ENCODE data around the gene OOSP4A.
"Not testable (repeated sequence)": the region's sequence is repeated elsewhere in the genome, so short reads cannot be mapped to it uniquely, and the experiment has no call there.

OOSP4A gene

GRCh38 chr11:59973097-59973496 is 9.3 kb downstream of the OOSP4A start:
- no peak for DNase-seq (ENCODE audit: low spot score)
- H2BK12ac ChIP-seq (ENCODE audit: low read length): no peak overlapping the region
- H3K79me1 ChIP-seq (ENCODE audit: low read depth, low read length): peaks cover 1% of the 10 kb centered on the region
- no peak overlapping the region for H2BK15ac ChIP-seq (ENCODE audit: low read length)
- no peak overlapping the region for H2AFZ ChIP-seq (ENCODE audit: low read length)
- no peaks in the 10 kb centered on the region for H3K27me3 ChIP-seq (ENCODE audit: control insufficient read depth in 3 of 3, insufficient read depth in 3 of 3, low read depth in 1 of 3, low read length in 3 of 3)
- no peaks in the 10 kb centered on the region for H3K36me3 ChIP-seq (replicated peaks in 1 of 2; ENCODE audit: control insufficient read depth in 2 of 2, insufficient read depth in 2 of 2, low read length in 2 of 2)
- H3K4me3 ChIP-seq (ENCODE audit: low read length in 2 of 2): no peak overlapping the region
- no CpG with 5 or more reads among the region's 5 CpGs for WGBS, 2 donors (ENCODE audit: extremely low coverage in 2 of 2, insufficient read length in 2 of 2, insufficient replicate concordance in 1 of 2)
- no peak overlapping the region for H4K91ac ChIP-seq (ENCODE audit: low read depth, low read length, poor library complexity)
- H3K23ac ChIP-seq (ENCODE audit: low read depth, low read length, poor library complexity): no peak overlapping the region
- H2BK5ac ChIP-seq (ENCODE audit: low read length): no peak overlapping the region
- H3K27ac ChIP-seq (replicated peaks; ENCODE audit: low read length): no peak overlapping the region
- no peaks in the 10 kb centered on the region for H3K4me1 ChIP-seq (ENCODE audit: control insufficient read depth in 2 of 2, insufficient read depth in 1 of 2, low read depth in 1 of 2, low read length in 2 of 2)
- no peak overlapping the region for H2BK120ac ChIP-seq (ENCODE audit: low read depth, low read length)
- H3K4me2 ChIP-seq (ENCODE audit: insufficient read depth, low read length, poor library complexity, severe bottlenecking): no peak overlapping the region
- no peak overlapping the region for H4K8ac ChIP-seq (ENCODE audit: low read depth, low read length)
- no peak overlapping the region for H3K18ac ChIP-seq (ENCODE audit: low read length)
- no peak overlapping the region for H2AK5ac ChIP-seq (ENCODE audit: low read depth, low read length)
- no peak overlapping the region for H3K14ac ChIP-seq (ENCODE audit: low read length)
- no peak overlapping the region for H3K9ac ChIP-seq (ENCODE audit: low read depth, low read length, poor library complexity)
- H3K9me3 ChIP-seq (replicated peaks in 1 of 2; ENCODE audit: control insufficient read depth in 2 of 2, insufficient read depth in 1 of 2, low read depth in 1 of 2, low read length in 2 of 2): peaks cover 0 to 2% of the 10 kb centered on the region in 2 donors
- H3K4ac ChIP-seq (ENCODE audit: low read length): no peak overlapping the region

GRCh38 chr11:59981106-59981770 is 17.4 kb downstream of the OOSP4A start:
- no CpG with 5 or more reads among the region's 4 CpGs for WGBS, 2 donors (ENCODE audit: extremely low coverage in 2 of 2, insufficient read length in 2 of 2, insufficient replicate concordance in 1 of 2)
- no peak overlapping the region for H2AK5ac ChIP-seq (ENCODE audit: low read depth, low read length)

GRCh38 chr11:59982037-59982436 is 18.2 kb downstream of the OOSP4A start:
- not testable (repeated sequence) for H4K8ac ChIP-seq (ENCODE audit: low read depth, low read length); H4K91ac ChIP-seq (ENCODE audit: low read depth, low read length, poor library complexity); H3K79me1 ChIP-seq (ENCODE audit: low read depth, low read length); H3K9ac ChIP-seq (ENCODE audit: low read depth, low read length, poor library complexity); H3K4ac ChIP-seq (ENCODE audit: low read length); H2BK12ac ChIP-seq (ENCODE audit: low read length); H3K4me3 ChIP-seq (ENCODE audit: low read length in 2 of 2); H3K4me1 ChIP-seq (ENCODE audit: control insufficient read depth in 2 of 2, insufficient read depth in 1 of 2, low read depth in 1 of 2, low read length in 2 of 2); H3K36me3 ChIP-seq (replicated peaks in 1 of 2; ENCODE audit: control insufficient read depth in 2 of 2, insufficient read depth in 2 of 2, low read length in 2 of 2); H3K27me3 ChIP-seq (ENCODE audit: control insufficient read depth in 3 of 3, insufficient read depth in 3 of 3, low read depth in 1 of 3, low read length in 3 of 3); DNase-seq (ENCODE audit: low spot score); H3K23ac ChIP-seq (ENCODE audit: low read depth, low read length, poor library complexity); H2AFZ ChIP-seq (ENCODE audit: low read length); H2AK5ac ChIP-seq (ENCODE audit: low read depth, low read length); H3K14ac ChIP-seq (ENCODE audit: low read length); H3K18ac ChIP-seq (ENCODE audit: low read length); H2BK15ac ChIP-seq (ENCODE audit: low read length); H2BK120ac ChIP-seq (ENCODE audit: low read depth, low read length); H3K4me2 ChIP-seq (ENCODE audit: insufficient read depth, low read length, poor library complexity, severe bottlenecking); H3K27ac ChIP-seq (replicated peaks; ENCODE audit: low read length); H3K9me3 ChIP-seq (replicated peaks in 1 of 2; ENCODE audit: control insufficient read depth in 2 of 2, insufficient read depth in 1 of 2, low read depth in 1 of 2, low read length in 2 of 2); H2BK5ac ChIP-seq (ENCODE audit: low read length)
- no CpG with 5 or more reads among the region's 4 CpGs for WGBS, 2 donors (ENCODE audit: extremely low coverage in 2 of 2, insufficient read length in 2 of 2, insufficient replicate concordance in 1 of 2)

More at GRCh38 chr11:59981106-59981770, 17.4 kb downstream of the OOSP4A start:
- Histone ChIP-seq H3K9ac (ENCODE audit: low read depth, low read length, poor library complexity) (no peak overlapping the region), H3K27ac (replicated peaks; ENCODE audit: low read length) (no peak overlapping the region), H3K9me3 (replicated peaks in 1 of 2; ENCODE audit: control insufficient read depth in 2 of 2, insufficient read depth in 1 of 2, low read depth in 1 of 2, low read length in 2 of 2) (no peaks in the 10 kb centered on the region), H3K23ac (ENCODE audit: low read depth, low read length, poor library complexity) (no peak overlapping the region), H3K36me3 (replicated peaks in 1 of 2; ENCODE audit: control insufficient read depth in 2 of 2, insufficient read depth in 2 of 2, low read length in 2 of 2) (no peaks in the 10 kb centered on the region), H3K4me1 (ENCODE audit: control insufficient read depth in 2 of 2, insufficient read depth in 1 of 2, low read depth in 1 of 2, low read length in 2 of 2) (no peaks in the 10 kb centered on the region), H3K79me1 (ENCODE audit: low read depth, low read length) (no peaks in the 10 kb centered on the region), H2BK12ac (ENCODE audit: low read length) (no peak overlapping the region), H2BK120ac (ENCODE audit: low read depth, low read length) (no peak overlapping the region), H3K4me2 (ENCODE audit: insufficient read depth, low read length, poor library complexity, severe bottlenecking) (no peak overlapping the region), H3K4ac (ENCODE audit: low read length) (no peak overlapping the region), H2BK15ac (ENCODE audit: low read length) (no peak overlapping the region), H4K91ac (ENCODE audit: low read depth, low read length, poor library complexity) (no peak overlapping the region), H2BK5ac (ENCODE audit: low read length) (no peak overlapping the region), H3K27me3 (ENCODE audit: control insufficient read depth in 3 of 3, insufficient read depth in 3 of 3, low read depth in 1 of 3, low read length in 3 of 3) (no peaks in the 10 kb centered on the region), H4K8ac (ENCODE audit: low read depth, low read length) (no peak overlapping the region), H3K14ac (ENCODE audit: low read length) (no peak overlapping the region), H3K4me3 (ENCODE audit: low read length in 2 of 2) (no peak overlapping the region), H2AFZ (ENCODE audit: low read length) (no peak overlapping the region), H3K18ac (ENCODE audit: low read length) (no peak overlapping the region)
- DNase-seq (ENCODE audit: low spot score): no peak

GRCh38 chr11:59983212-59983611 is 19.4 kb downstream of the OOSP4A start:
- Histone ChIP-seq H3K9ac (ENCODE audit: low read depth, low read length, poor library complexity) (no peak overlapping the region), H2BK120ac (ENCODE audit: low read depth, low read length) (no peak overlapping the region), H2BK12ac (ENCODE audit: low read length) (no peak overlapping the region), H2BK5ac (ENCODE audit: low read length) (no peak overlapping the region), H3K27ac (replicated peaks; ENCODE audit: low read length) (no peak overlapping the region), H2AFZ (ENCODE audit: low read length) (no peak overlapping the region), H3K27me3 (ENCODE audit: control insufficient read depth in 3 of 3, insufficient read depth in 3 of 3, low read depth in 1 of 3, low read length in 3 of 3) (no peaks in the 10 kb centered on the region), H3K23ac (ENCODE audit: low read depth, low read length, poor library complexity) (no peak overlapping the region), H3K79me1 (ENCODE audit: low read depth, low read length) (no peaks in the 10 kb centered on the region), H3K18ac (ENCODE audit: low read length) (no peak overlapping the region), H3K4me1 (ENCODE audit: control insufficient read depth in 2 of 2, insufficient read depth in 1 of 2, low read depth in 1 of 2, low read length in 2 of 2) (no peaks in the 10 kb centered on the region), H4K8ac (ENCODE audit: low read depth, low read length) (no peak overlapping the region), H3K4me3 (ENCODE audit: low read length in 2 of 2) (no peak overlapping the region), H3K4ac (ENCODE audit: low read length) (no peak overlapping the region), H3K9me3 (replicated peaks in 1 of 2; ENCODE audit: control insufficient read depth in 2 of 2, insufficient read depth in 1 of 2, low read depth in 1 of 2, low read length in 2 of 2) (no peaks in the 10 kb centered on the region), H3K4me2 (ENCODE audit: insufficient read depth, low read length, poor library complexity, severe bottlenecking) (no peak overlapping the region), H3K36me3 (replicated peaks in 1 of 2; ENCODE audit: control insufficient read depth in 2 of 2, insufficient read depth in 2 of 2, low read length in 2 of 2) (no peaks in the 10 kb centered on the region), H4K91ac (ENCODE audit: low read depth, low read length, poor library complexity) (no peak overlapping the region), H2AK5ac (ENCODE audit: low read depth, low read length) (no peak overlapping the region), H3K14ac (ENCODE audit: low read length) (no peak overlapping the region), H2BK15ac (ENCODE audit: low read length) (no peak overlapping the region)
- no CpG with 5 or more reads among the region's 1 CpG for WGBS, 2 donors (ENCODE audit: extremely low coverage in 2 of 2, insufficient read length in 2 of 2, insufficient replicate concordance in 1 of 2)
- DNase-seq (ENCODE audit: low spot score): no peak
